GM23248 (cell line): ENCODE data around the gene MARCHF3. TPM values are rescaled to one million over a fixed set of nuclear protein-coding genes. Genes with fewer than 3 reads are reported as not detected.
"Not testable (repeated sequence)": the region's sequence is repeated elsewhere in the genome, so short reads cannot be mapped to it uniquely, and the experiment has no call there.

Experiments used
- DNase-seq: peaks from one replicate; pipeline ENCODE4 v3.0.0-alpha.2; 2015
- H2AFZ ChIP-seq: fragments of 200-600 bp; sonication (generic); 2 replicates; pipeline ENCODE4 v1.6.1; 2016; ENCODE audit warnings: antibody characterized with exemption
- H3F3A ChIP-seq: fragments of 200-600 bp; sonication (generic); 2 replicates; pipeline ENCODE4 v1.6.1; 2016; ENCODE audit warnings: mild to moderate bottlenecking, antibody characterized with exemption, mixed run types; ENCODE audit not compliant: insufficient read depth
- H3K27ac ChIP-seq: fragments of 200-600 bp; sonication (generic); 2 replicates; pipeline ENCODE4 v1.5.1; 2016; ENCODE audit warnings: mild to moderate bottlenecking
- H3K27me3 ChIP-seq: fragments of 200-600 bp; sonication (generic); replicated peaks from 2 replicates; pipeline ENCODE4 v1.6.1; 2016; ENCODE audit warnings: mild to moderate bottlenecking; ENCODE audit not compliant: insufficient read depth
- H3K36me3 ChIP-seq: fragments of 200-600 bp; sonication (generic); 2 replicates; pipeline ENCODE4 v1.6.1; 2016; ENCODE audit warnings: low read depth, mild to moderate bottlenecking
- H3K4me1 ChIP-seq: fragments of 200-600 bp; sonication (generic); 2 replicates; pipeline ENCODE4 v1.6.1; 2016; ENCODE audit warnings: mild to moderate bottlenecking; ENCODE audit not compliant: insufficient read depth
- H3K4me2 ChIP-seq: fragments of 200-600 bp; sonication (generic); one replicate; pipeline ENCODE4 v1.6.1; 2016; ENCODE audit warnings: mild to moderate bottlenecking; ENCODE audit not compliant: unreplicated experiment
- H3K4me3 ChIP-seq: fragments of 200-600 bp; sonication (generic); 2 replicates; pipeline ENCODE4 v1.5.1; 2016; ENCODE audit warnings: mild to moderate bottlenecking
- H3K79me2 ChIP-seq: fragments of 200-600 bp; sonication (generic); 2 replicates; pipeline ENCODE4 v1.6.1; 2016; ENCODE audit warnings: mild to moderate bottlenecking; ENCODE audit not compliant: insufficient read depth
- H3K9ac ChIP-seq: fragments of 200-600 bp; sonication (generic); 2 replicates; pipeline ENCODE4 v1.6.1; 2016; ENCODE audit warnings: mild to moderate bottlenecking
- H3K9me2 ChIP-seq: fragments of 200-600 bp; sonication (generic); 2 replicates; pipeline ENCODE4 v1.6.1; 2016; ENCODE audit warnings: mixed run types, mild to moderate bottlenecking, moderate library complexity; ENCODE audit not compliant: insufficient read depth
- H3K9me3 ChIP-seq: fragments of 200-600 bp; sonication (generic); one replicate; pipeline ENCODE4 v1.6.1; 2017; ENCODE audit warnings: low read depth
- H4K20me1 ChIP-seq: fragments of 200-600 bp; sonication (generic); 2 replicates; pipeline ENCODE4 v1.6.0; 2016; ENCODE audit not compliant: insufficient read depth
- EZH2 ChIP-seq: fragments of 200-600 bp; sonication (generic); IDR thresholded peaks from 2 replicates; pipeline ENCODE4 v1.6.1; 2018; ENCODE audit warnings: antibody characterized with exemption, mild to moderate bottlenecking; ENCODE audit not compliant: insufficient read depth, poor library complexity, severe bottlenecking
- EZH2phosphoT487 ChIP-seq: fragments of 200-600 bp; sonication (generic); IDR thresholded peaks from 2 replicates; pipeline ENCODE4 v1.6.1; 2018; ENCODE audit warnings: antibody characterized with exemption, moderate library complexity, mild to moderate bottlenecking, low read depth; ENCODE audit not compliant: insufficient read depth
- WGBS, 2 experiments: methylation state at CpG; one replicate each; pipeline ENCODE4 v1.1.6; 2015 to 2017; ENCODE audit warnings: low lambda C conversion rate in 2 of 2, low coverage in 1 of 2; ENCODE audit errors: missing lambda C conversion rate in 2 of 2; 5-methylcytosine and 5-hydroxymethylcytosine counted together
- in situ Hi-C: fragments of 300-500 bp; cut with MboI; formaldehyde crosslinking; loops from 2 replicates; pipeline ENCODE4 v1.15.0; 2020
- polyA plus RNA-seq: library from polyadenylated mRNA; unstranded; fragments of >200 nt; fragmentation: Nextera tagmentation; extraction: Ambion mirVana; gene quantifications from 2 replicates; pipeline ENCODE4 v1.2.1, GENCODE V29; 2016
- total RNA-seq: library from RNA; depleted of rRNA; stranded (reverse); fragments of >200 nt; shearing (Covaris generic); gene quantifications from 2 replicates; pipeline ENCODE4 v1.2.3, GENCODE V29; 2014

MARCHF3 gene
- total and polyA plus RNA-seq, 2 experiments from 2014 or later = 3.8 to 5.8 TPM

- 47 to 57% methylated on average over 3 of the region's 3 CpGs for WGBS, 2 experiments
- Histone ChIP-seq H3K36me3 (no peaks in the 10 kb centered on the region), H3K9ac (no peak overlapping the region), H3K4me3 (no peak overlapping the region), H3K9me3 (no peaks in the 10 kb centered on the region), H4K20me1 (no peaks in the 10 kb centered on the region), H3K79me2 (no peaks in the 10 kb centered on the region), H3K4me2 (no peak overlapping the region), H3K27me3 (no peaks in the 10 kb centered on the region), H3K27ac (no peak overlapping the region), H3K9me2 (no peaks in the 10 kb centered on the region), H3F3A (no peaks in the 10 kb centered on the region), H3K4me1 (no peaks in the 10 kb centered on the region), H2AFZ (no peak overlapping the region)
- TF ChIP-seq EZH2 (no peak), EZH2phosphoT487 (no peak)
- in situ Hi-C loops = loop anchor here (25.0 kb wide), 1 partner anchor 439 kb away; the partner anchor contains the start of gene MEGF10
- no peak for DNase-seq
These were observed 182.5 kb downstream of the MARCHF3 start for GRCh38 chr5:126847826-126848251.

- H3K4me1 ChIP-seq = no peaks in the 10 kb centered on the region
- H3F3A ChIP-seq = no peaks in the 10 kb centered on the region
- H3K9me3 ChIP-seq = no peaks in the 10 kb centered on the region
- no peaks in the 10 kb centered on the region for H3K27me3 ChIP-seq
- H3K27ac ChIP-seq = no peak overlapping the region
- H3K9ac ChIP-seq = no peak overlapping the region
- no peak overlapping the region for H3K4me3 ChIP-seq
- 58 to 69% methylated on average over 4 of the region's 4 CpGs for WGBS, 2 experiments
- no peaks in the 10 kb centered on the region for H3K36me3 ChIP-seq
- H4K20me1 ChIP-seq = no peaks in the 10 kb centered on the region
- no peak for DNase-seq
- H2AFZ ChIP-seq = no peak overlapping the region
- no peak overlapping the region for H3K4me2 ChIP-seq
- no peaks in the 10 kb centered on the region for H3K9me2 ChIP-seq
- H3K79me2 ChIP-seq = no peaks in the 10 kb centered on the region
- TF ChIP-seq EZH2 (no peak), EZH2phosphoT487 (no peak)
- in situ Hi-C loops = loop anchor here (25.0 kb wide), 1 partner anchor 440 kb away; the partner anchor contains the start of gene MEGF10
These were observed 182.9 kb downstream of the MARCHF3 start for GRCh38 chr5:126847456-126847820.

GRCh38 chr5:126846744-126847455 is 183.5 kb downstream of the MARCHF3 start:
- H3K4me3 ChIP-seq = no peak overlapping the region
- H3K4me2 ChIP-seq = no peak overlapping the region
- no peaks in the 10 kb centered on the region for H3K9me2 ChIP-seq
- H3K36me3 ChIP-seq = no peaks in the 10 kb centered on the region
- H3K9me3 ChIP-seq = no peaks in the 10 kb centered on the region
- H3K79me2 ChIP-seq = no peaks in the 10 kb centered on the region
- no peak overlapping the region for H3K27ac ChIP-seq
- 86 to 91% methylated on average over 5 of the region's 5 CpGs for WGBS, 2 experiments
- H3K27me3 ChIP-seq = no peaks in the 10 kb centered on the region
- H3K4me1 ChIP-seq = no peaks in the 10 kb centered on the region
- TF ChIP-seq EZH2 (no peak), EZH2phosphoT487 (no peak)
- no peak overlapping the region for H3K9ac ChIP-seq
- no peaks in the 10 kb centered on the region for H4K20me1 ChIP-seq
- DNase-seq = no peak
- in situ Hi-C loops = loop anchor here (25.0 kb wide), 1 partner anchor 440 kb away; the partner anchor contains the start of gene MEGF10
- H2AFZ ChIP-seq = no peak overlapping the region
- no peaks in the 10 kb centered on the region for H3F3A ChIP-seq

GRCh38 chr5:126846344-126846743 is 184.0 kb downstream of the MARCHF3 start:
- no peaks in the 10 kb centered on the region for H3K9me2 ChIP-seq
- DNase-seq = peak; percentile 48
- no peaks in the 10 kb centered on the region for H3K4me1 ChIP-seq
- no peak overlapping the region for H3K27ac ChIP-seq
- in situ Hi-C loops = loop anchor here (25.0 kb wide), 1 partner anchor 441 kb away; the partner anchor contains the start of gene MEGF10
- H3K36me3 ChIP-seq = no peaks in the 10 kb centered on the region
- no peaks in the 10 kb centered on the region for H4K20me1 ChIP-seq
- H3F3A ChIP-seq = no peaks in the 10 kb centered on the region
- no peak overlapping the region for H2AFZ ChIP-seq
- no peak overlapping the region for H3K4me3 ChIP-seq
- no peaks in the 10 kb centered on the region for H3K79me2 ChIP-seq
- no peak overlapping the region for H3K4me2 ChIP-seq
- TF ChIP-seq EZH2phosphoT487 (no peak), EZH2 (no peak)
- no peaks in the 10 kb centered on the region for H3K9me3 ChIP-seq
- H3K27me3 ChIP-seq = no peaks in the 10 kb centered on the region
- no peak overlapping the region for H3K9ac ChIP-seq

- H3K4me2 ChIP-seq, H3K4me3 ChIP-seq, H2AFZ ChIP-seq, H4K20me1 ChIP-seq, H3K27ac ChIP-seq, H3K27me3 ChIP-seq, DNase-seq, H3K9ac ChIP-seq, H3K9me3 ChIP-seq, H3K79me2 ChIP-seq, H3K9me2 ChIP-seq, H3K36me3 ChIP-seq, H3F3A ChIP-seq, H3K4me1 ChIP-seq: not testable (repeated sequence)
- 87 to 89% methylated on average over 14 of the region's 14 CpGs for WGBS, 2 experiments
- in situ Hi-C loops = loop anchor here (25.0 kb wide), 1 partner anchor 442 kb away; the partner anchor contains the start of gene MEGF10
These were observed 184.8 kb downstream of the MARCHF3 start for GRCh38 chr5:126845470-126846070.

- H3K4me1 ChIP-seq, H3K9me2 ChIP-seq, DNase-seq, H3K36me3 ChIP-seq, H3K4me2 ChIP-seq, H3K4me3 ChIP-seq, H4K20me1 ChIP-seq, H3K27ac ChIP-seq, H3K9ac ChIP-seq, H3F3A ChIP-seq, H3K27me3 ChIP-seq, H3K79me2 ChIP-seq, H3K9me3 ChIP-seq, H2AFZ ChIP-seq: not testable (repeated sequence)
- in situ Hi-C loops = loop anchor here (25.0 kb wide), 1 partner anchor 444 kb away; the partner anchor contains the start of gene MEGF10
- 77 to 79% methylated on average over 10 to 11 of the region's 11 CpGs for WGBS, 2 experiments
These were observed 187.0 kb downstream of the MARCHF3 start for GRCh38 chr5:126843375-126843774.
